ENCODE measurements around the gene KLHL22.

KLHL22 gene

GRCh38 chr22:20531404-20532201 is 36.0 kb upstream of the KLHL22 start:
- H3K4me3 ChIP-seq (ENCODE audit: low read length) = peak overlapping the region; percentile 7
- H3K27ac ChIP-seq (ENCODE audit: low read depth, low read length) = peak overlapping the region; percentile 69
- no peaks in the 10 kb centered on the region for H3K27me3 ChIP-seq (ENCODE audit: control insufficient read depth, insufficient read depth, low read length)
- no peak overlapping the region for H3K9ac ChIP-seq (ENCODE audit: low read length)
- peaks cover 7% of the 10 kb centered on the region for H3K36me3 ChIP-seq (ENCODE audit: control insufficient read depth, insufficient read depth, low read length)
- peaks cover 25% of the 10 kb centered on the region for H3K4me1 ChIP-seq (ENCODE audit: control insufficient read depth, insufficient read depth, low read length)

- no peak overlapping the region for H3K9ac ChIP-seq (ENCODE audit: low read length)
These were observed 35.5 kb upstream of the KLHL22 start for GRCh38 chr22:20531154-20531403.

GRCh38 chr22:20530368-20531153 is 35.0 kb upstream of the KLHL22 start:
- H3K4me1 ChIP-seq (ENCODE audit: control insufficient read depth, insufficient read depth, low read length) = peaks cover 25% of the 10 kb centered on the region
- no peak overlapping the region for H3K9ac ChIP-seq (ENCODE audit: low read length)
- peak overlapping the region; percentile 69 for H3K27ac ChIP-seq (ENCODE audit: low read depth, low read length)

More at GRCh38 chr22:20531154-20531403, 35.5 kb upstream of the KLHL22 start:
- Histone ChIP-seq H3K36me3 (ENCODE audit: control insufficient read depth, insufficient read depth, low read length) (peaks cover 6% of the 10 kb centered on the region), H3K27ac (ENCODE audit: low read depth, low read length) (peak overlapping the region; percentile 69), H3K4me3 (ENCODE audit: low read length) (no peak overlapping the region), H3K27me3 (ENCODE audit: control insufficient read depth, insufficient read depth, low read length) (no peaks in the 10 kb centered on the region), H3K4me1 (ENCODE audit: control insufficient read depth, insufficient read depth, low read length) (peaks cover 25% of the 10 kb centered on the region)

GRCh38 chr22:20528405-20528978 is 32.9 kb upstream of the KLHL22 start:
- peaks cover 24% of the 10 kb centered on the region for H3K4me1 ChIP-seq (ENCODE audit: control insufficient read depth, insufficient read depth, low read length)
- H3K36me3 ChIP-seq (ENCODE audit: control insufficient read depth, insufficient read depth, low read length) = peaks cover 6% of the 10 kb centered on the region
- no peaks in the 10 kb centered on the region for H3K27me3 ChIP-seq (ENCODE audit: control insufficient read depth, insufficient read depth, low read length)
- no peak overlapping the region for H3K4me3 ChIP-seq (ENCODE audit: low read length)
- H3K27ac ChIP-seq (ENCODE audit: low read depth, low read length) = no peak overlapping the region
- H3K9ac ChIP-seq (ENCODE audit: low read length) = no peak overlapping the region

More at GRCh38 chr22:20530368-20531153, 35.0 kb upstream of the KLHL22 start:
- H3K4me3 ChIP-seq (ENCODE audit: low read length) = no peak overlapping the region
- H3K36me3 ChIP-seq (ENCODE audit: control insufficient read depth, insufficient read depth, low read length) = peaks cover 6% of the 10 kb centered on the region
- no peaks in the 10 kb centered on the region for H3K27me3 ChIP-seq (ENCODE audit: control insufficient read depth, insufficient read depth, low read length)

- Histone ChIP-seq H3K4me1 (ENCODE audit: control insufficient read depth, insufficient read depth, low read length) (peaks cover 7% of the 10 kb centered on the region), H3K27ac (ENCODE audit: low read depth, low read length) (no peak overlapping the region), H3K9ac (ENCODE audit: low read length) (no peak overlapping the region), H3K4me3 (ENCODE audit: low read length) (no peak overlapping the region), H3K27me3 (ENCODE audit: control insufficient read depth, insufficient read depth, low read length) (no peaks in the 10 kb centered on the region), H3K36me3 (ENCODE audit: control insufficient read depth, insufficient read depth, low read length) (peaks cover 6% of the 10 kb centered on the region)
These were observed 31.2 kb upstream of the KLHL22 start for GRCh38 chr22:20526628-20527355.

GRCh38 chr22:20526305-20526627 is 30.7 kb upstream of the KLHL22 start:
- no peak overlapping the region for H3K27ac ChIP-seq (ENCODE audit: low read depth, low read length)
- no peaks in the 10 kb centered on the region for H3K27me3 ChIP-seq (ENCODE audit: control insufficient read depth, insufficient read depth, low read length)
- H3K9ac ChIP-seq (ENCODE audit: low read length) = no peak overlapping the region
- H3K4me3 ChIP-seq (ENCODE audit: low read length) = no peak overlapping the region
- peaks cover 1% of the 10 kb centered on the region for H3K4me1 ChIP-seq (ENCODE audit: control insufficient read depth, insufficient read depth, low read length)
- peaks cover 6% of the 10 kb centered on the region for H3K36me3 ChIP-seq (ENCODE audit: control insufficient read depth, insufficient read depth, low read length)

- H3K36me3 ChIP-seq (ENCODE audit: control insufficient read depth, insufficient read depth, low read length) = peaks cover 11% of the 10 kb centered on the region
- no peak overlapping the region for H3K27ac ChIP-seq (ENCODE audit: low read depth, low read length)
- no peaks in the 10 kb centered on the region for H3K4me1 ChIP-seq (ENCODE audit: control insufficient read depth, insufficient read depth, low read length)
- H3K27me3 ChIP-seq (ENCODE audit: control insufficient read depth, insufficient read depth, low read length) = no peaks in the 10 kb centered on the region
- no peak overlapping the region for H3K4me3 ChIP-seq (ENCODE audit: low read length)
- no peak overlapping the region for H3K9ac ChIP-seq (ENCODE audit: low read length)
These were observed 29.5 kb upstream of the KLHL22 start for GRCh38 chr22:20525048-20525447.

GRCh38 chr22:20524004-20524481 is 28.4 kb upstream of the KLHL22 start:
- Histone ChIP-seq H3K4me3 (ENCODE audit: low read length) (no peak overlapping the region), H3K27me3 (ENCODE audit: control insufficient read depth, insufficient read depth, low read length) (no peaks in the 10 kb centered on the region), H3K27ac (ENCODE audit: low read depth, low read length) (no peak overlapping the region), H3K9ac (ENCODE audit: low read length) (no peak overlapping the region), H3K4me1 (ENCODE audit: control insufficient read depth, insufficient read depth, low read length) (no peaks in the 10 kb centered on the region), H3K36me3 (ENCODE audit: control insufficient read depth, insufficient read depth, low read length) (peaks cover 11% of the 10 kb centered on the region)

GRCh38 chr22:20523086-20523983 is 27.7 kb upstream of the KLHL22 start:
- no peak overlapping the region for H3K27ac ChIP-seq (ENCODE audit: low read depth, low read length)
- no peak overlapping the region for H3K4me3 ChIP-seq (ENCODE audit: low read length)
- H3K36me3 ChIP-seq (ENCODE audit: control insufficient read depth, insufficient read depth, low read length) = peaks cover 8% of the 10 kb centered on the region
- H3K9ac ChIP-seq (ENCODE audit: low read length) = no peak overlapping the region
- H3K27me3 ChIP-seq (ENCODE audit: control insufficient read depth, insufficient read depth, low read length) = no peaks in the 10 kb centered on the region
- H3K4me1 ChIP-seq (ENCODE audit: control insufficient read depth, insufficient read depth, low read length) = no peaks in the 10 kb centered on the region

GRCh38 chr22:20522134-20523004 is 26.8 kb upstream of the KLHL22 start:
- H3K4me3 ChIP-seq (ENCODE audit: low read length) = no peak overlapping the region
- H3K27me3 ChIP-seq (ENCODE audit: control insufficient read depth, insufficient read depth, low read length) = no peaks in the 10 kb centered on the region
- H3K9ac ChIP-seq (ENCODE audit: low read length) = no peak overlapping the region
- H3K36me3 ChIP-seq (ENCODE audit: control insufficient read depth, insufficient read depth, low read length) = peaks cover 5% of the 10 kb centered on the region
- H3K4me1 ChIP-seq (ENCODE audit: control insufficient read depth, insufficient read depth, low read length) = no peaks in the 10 kb centered on the region
- no peak overlapping the region for H3K27ac ChIP-seq (ENCODE audit: low read depth, low read length)

GRCh38 chr22:20520093-20520511 is 24.5 kb upstream of the KLHL22 start:
- Histone ChIP-seq H3K4me3 (ENCODE audit: low read length) (no peak overlapping the region), H3K27me3 (ENCODE audit: control insufficient read depth, insufficient read depth, low read length) (no peaks in the 10 kb centered on the region), H3K27ac (ENCODE audit: low read depth, low read length) (no peak overlapping the region), H3K9ac (ENCODE audit: low read length) (no peak overlapping the region), H3K36me3 (ENCODE audit: control insufficient read depth, insufficient read depth, low read length) (peaks cover 8% of the 10 kb centered on the region), H3K4me1 (ENCODE audit: control insufficient read depth, insufficient read depth, low read length) (peaks cover 1% of the 10 kb centered on the region)

All from rectal smooth muscle tissue (tissue), 1 donor.